NOMO-1 treated with dmso at 0.1 percent for 144 hours (cell line): Measurements from ENCODE around the gene AP5Z1.

Source experiments
- DNase-seq: peaks from one replicate; lab custom pipeline; 2025; ENCODE audit not compliant: unreplicated experiment; lab: John Stamatoyannopoulos, UW

The AP5Z1 gene

DNA sequence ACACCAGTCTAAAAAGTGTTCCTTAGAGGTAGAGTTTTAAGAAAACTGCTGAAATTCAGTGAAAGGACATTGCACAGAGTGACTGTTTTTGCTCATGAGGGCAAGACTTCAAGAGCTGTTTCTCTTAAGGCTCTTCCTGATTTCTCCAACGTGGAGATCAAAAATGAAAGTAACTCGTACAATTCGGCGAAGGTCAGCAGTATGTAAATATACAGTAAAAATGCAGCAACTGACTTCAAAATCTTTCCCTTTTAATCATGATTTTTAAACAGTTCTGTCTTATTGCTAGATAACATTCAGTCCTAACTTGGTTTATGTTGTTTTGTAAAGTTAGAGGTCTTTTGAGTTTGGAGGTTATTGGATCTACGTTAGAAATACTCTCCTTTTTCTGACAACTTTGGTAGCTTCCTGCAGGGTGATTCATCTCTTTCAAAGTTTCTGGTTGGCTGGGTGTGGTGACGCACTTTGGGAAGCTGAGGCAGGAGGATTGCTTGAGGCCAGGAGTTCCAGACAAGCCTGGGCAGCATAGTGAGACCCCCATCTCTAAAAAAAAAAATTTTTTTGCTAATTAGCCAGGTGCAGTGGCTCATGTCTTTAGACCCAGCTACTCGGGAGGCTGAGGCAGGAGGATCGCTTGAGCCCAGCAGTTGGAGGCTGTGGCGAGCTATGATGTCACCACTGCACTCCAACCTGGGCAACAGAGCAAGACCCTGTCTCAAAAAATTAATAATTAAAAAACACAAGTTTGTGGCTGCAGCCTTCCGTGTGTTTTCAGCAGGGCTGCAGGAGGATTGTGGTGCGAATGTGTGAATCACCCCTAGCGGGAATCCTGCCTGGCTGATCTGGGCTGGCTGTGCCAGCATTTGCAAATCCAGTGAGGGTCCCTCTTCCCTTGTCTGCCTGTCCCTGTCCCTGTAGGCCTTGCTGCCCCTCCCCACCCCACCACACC is 29.2 kb upstream of the AP5Z1 start:
- DNase-seq: peak; percentile 36

DNA sequence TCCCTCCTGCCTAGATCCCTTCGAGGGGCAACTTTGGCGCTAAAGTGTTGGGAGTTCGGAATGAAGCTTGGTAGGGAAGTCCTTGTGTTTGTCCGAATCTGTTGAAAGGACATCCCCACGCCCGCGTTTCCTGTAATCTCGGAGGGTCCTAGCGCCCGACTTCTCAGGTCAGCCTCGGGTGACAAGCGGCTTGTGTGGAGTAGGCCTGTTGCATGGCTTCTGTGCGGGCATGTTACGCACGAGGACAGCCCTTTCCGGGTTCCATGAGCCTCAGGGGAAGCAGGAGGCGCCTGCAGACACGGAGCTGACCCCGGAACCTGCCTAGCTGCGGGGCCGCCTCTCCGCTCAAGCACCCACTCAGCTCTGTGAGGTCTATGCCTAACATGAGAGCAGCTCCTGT is 28.4 kb upstream of the AP5Z1 start:
- no peak for DNase-seq

DNA sequence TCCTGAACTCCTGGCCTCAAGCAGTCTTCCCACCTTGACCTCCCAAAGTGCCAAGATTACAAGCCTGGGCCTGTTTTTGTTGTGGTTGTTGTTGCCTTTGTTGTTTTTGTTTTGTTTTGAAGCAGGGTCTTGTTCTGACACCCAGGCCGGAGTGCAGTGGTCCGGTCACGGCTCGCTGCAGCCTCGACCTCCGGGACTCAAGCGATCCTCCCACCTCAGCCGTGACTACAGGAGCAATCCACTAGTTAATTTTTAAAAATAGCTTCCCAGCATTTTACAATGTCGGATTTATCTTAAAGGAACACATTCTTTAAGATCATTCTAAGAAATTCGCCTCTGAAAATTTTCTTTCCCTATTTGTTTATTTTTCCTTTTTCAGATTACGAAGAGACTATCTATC is 27.7 kb upstream of the AP5Z1 start:
- no peak for DNase-seq

DNA sequence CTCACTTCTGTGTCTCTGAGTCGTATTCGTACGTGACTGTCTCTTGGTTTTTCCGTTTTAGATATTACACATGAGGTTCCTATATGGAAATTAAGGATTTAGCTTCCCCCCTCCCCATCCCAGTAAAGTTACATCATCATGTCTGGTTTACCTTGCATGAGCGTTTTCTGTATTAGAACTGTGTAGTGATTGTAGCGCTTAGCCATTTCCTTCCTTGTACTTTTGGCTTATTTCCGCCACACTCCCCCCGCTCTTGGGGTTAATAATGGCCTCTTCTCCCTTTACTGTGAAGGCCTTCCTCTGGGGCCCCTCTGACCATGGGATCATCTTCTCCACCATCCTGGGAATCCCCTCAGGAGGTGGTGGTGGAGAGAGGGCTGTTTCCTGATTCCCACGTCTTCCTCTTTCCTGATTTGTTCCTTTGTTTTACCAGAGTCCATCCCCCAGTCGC is 27.2 kb upstream of the AP5Z1 start:
- no peak for DNase-seq

DNA sequence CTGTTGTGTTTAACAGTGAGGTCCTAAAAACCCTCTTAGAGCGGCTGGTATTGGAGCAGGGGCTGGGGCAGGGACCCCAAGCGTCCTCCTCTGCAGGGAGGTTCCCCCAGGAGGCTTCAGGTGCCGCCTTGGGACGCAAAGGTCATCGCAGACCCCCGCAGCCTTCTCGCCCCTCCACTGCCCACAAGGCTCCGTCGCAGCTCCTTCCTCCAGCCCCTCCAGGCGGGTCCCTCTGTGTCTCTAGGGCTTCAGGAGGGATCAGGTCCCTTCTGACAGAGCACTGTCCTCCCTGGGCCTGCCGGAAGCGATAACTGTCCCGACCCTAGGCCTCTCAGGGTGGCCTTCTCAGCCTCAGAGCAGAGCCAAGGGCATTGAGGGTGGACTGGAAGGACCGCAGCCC is 26.1 kb upstream of the AP5Z1 start:
- DNase-seq: no peak

DNA sequence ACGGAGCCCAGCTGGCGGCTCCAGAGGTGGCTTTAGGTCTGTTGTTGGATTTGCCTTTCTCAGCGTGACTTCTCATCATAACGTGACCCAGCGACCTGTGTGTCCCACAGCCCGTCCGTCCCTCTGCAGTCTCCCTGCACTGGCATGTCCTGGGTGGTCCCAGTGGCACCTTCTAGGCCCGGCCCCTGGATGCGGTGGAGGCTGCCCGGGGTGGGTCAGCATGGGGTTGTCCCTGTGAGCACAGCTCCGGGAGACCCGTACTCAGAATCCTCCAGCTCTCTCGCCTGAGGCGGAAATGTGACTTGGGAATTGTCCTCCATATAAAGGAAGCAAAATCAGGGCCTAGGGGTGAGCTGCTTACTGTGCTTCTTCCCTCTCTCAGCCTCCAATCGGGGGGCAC is 25.6 kb upstream of the AP5Z1 start:
- no peak for DNase-seq

DNA sequence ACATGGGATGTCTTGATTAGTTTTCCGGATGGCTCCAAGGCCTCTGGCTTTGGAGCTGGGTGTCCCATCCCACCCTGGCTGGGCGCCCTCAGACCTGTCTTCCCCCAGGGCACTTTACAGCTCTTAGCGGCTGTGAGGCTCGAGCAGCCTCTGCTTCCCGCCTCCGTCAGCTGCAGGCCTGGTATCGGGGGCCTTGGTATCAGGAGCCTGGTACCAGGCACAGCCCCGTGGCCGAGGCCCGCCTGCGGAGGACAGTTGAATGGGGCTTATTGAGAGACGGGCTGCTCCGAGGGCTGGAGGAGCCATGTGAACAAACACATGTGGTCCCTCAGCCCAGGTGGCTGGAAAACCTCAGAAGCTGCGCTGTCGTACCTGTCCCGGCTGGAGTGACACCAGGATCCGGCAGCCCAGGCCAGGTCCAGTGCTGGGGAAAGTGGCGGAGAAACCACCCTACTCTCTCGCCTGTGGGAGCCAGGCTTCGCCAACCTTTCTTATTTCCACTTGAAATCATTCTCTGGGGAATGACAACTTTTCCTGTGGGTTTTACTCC is 23.9 kb upstream of the AP5Z1 start:
- DNase-seq: no peak

DNA sequence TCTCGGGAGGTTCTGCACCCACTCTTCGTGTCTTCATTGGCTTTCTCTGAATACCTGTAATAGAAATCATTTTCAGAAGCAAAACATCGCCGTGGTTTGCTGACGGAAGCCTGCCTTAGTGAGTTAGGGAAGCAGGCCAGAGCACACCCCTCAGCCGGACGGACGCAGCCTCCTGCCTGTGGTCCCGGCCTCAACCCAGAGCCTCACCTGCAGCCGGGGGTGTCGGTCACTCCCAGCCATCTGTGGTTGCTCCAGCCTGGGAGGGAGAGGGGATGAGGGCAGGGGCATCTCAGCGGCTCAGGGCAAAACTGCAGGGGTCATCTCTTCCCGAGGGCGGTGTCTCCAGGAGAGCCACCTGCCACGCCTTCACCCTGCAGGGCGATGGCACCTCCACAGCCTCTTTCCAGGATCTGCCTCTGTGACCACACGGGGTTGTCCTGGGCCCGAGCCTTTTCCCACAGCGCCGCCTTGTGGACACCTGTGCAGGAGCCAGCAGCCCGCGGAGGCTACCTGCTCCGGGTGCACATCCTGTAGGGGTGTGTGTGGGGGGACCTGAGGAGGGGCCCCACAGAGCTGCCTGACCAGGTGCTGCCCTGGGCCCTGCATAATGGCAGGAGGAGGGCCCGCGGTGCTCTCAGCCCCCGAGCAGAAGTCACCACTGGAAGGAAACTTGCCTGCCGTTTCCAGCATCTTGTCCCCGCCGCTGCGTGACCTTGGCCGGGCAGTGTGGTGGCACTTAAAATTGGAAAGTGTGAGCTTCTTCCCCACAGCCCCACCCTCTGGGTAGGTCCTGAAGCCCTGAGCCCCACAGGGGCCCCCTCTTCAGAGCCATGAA is 21.6 kb upstream of the AP5Z1 start:
- DNase-seq: peak; percentile 4

DNA sequence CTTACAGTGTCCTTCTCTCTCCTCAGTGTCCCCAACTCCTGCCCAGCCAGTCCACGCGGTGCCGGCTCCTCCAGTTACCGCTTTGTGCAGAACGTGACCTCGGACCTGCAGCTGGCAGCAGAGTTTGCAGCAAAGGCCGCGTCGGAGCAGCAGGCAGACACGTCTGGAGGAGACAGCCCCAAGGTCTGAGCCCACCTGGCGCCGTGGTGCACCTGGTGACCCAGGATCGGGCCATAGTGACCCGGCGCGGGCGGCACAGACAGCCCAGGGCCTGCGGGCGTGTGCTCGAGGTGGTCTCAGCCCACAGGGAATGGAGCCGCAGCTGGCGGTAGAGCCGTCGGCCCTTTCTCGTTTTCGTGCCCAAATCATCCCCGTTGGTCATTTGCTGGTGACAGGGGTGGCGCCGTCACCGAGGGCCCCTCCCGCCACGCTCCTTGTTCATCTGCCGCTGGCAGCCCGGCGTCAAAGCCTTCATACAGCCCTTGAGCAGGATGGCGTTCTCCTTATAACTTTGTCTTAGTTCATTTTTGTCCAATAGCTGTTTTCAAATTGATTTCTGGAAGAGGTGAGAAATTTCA is 20.9 kb upstream of the AP5Z1 start:
- no peak for DNase-seq

DNA sequence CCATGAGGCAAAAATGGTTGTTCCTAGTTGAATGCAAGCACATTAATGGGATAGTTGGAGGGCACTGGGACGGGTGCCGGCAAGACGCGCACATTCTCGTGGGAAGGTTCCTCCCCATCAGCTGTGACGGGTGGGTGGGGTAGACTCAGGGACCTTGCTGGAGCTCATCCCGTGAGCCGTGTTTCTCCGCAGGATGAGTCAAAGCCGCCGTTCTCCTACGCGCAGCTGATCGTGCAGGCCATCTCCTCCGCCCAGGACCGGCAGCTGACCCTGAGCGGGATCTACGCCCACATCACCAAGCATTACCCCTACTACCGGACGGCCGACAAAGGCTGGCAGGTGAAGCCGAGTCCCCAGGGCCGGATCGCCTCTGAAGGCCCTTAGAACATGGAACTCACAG is 20.4 kb upstream of the AP5Z1 start:
- no peak for DNase-seq

DNA sequence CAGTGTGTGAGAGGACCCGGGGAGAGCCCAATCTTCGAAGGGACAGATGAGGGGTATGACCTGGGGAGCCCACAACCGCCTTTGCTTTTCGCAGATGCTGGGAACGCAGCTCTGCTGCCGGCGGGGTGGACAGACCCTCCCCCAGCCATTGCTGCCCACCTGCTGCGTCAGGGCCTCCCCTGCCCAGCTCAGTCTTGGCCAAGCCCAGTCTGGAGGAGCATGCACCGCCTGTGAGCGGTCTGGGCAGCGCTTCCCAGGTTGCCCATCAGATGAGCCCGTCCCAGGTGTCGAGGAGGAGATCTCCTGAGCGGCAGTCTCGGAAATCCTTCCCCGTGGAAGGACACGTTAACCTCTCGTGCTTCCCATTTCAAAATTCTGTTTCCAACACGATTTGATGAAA is 17.3 kb upstream of the AP5Z1 start:
- DNase-seq: no peak

DNA sequence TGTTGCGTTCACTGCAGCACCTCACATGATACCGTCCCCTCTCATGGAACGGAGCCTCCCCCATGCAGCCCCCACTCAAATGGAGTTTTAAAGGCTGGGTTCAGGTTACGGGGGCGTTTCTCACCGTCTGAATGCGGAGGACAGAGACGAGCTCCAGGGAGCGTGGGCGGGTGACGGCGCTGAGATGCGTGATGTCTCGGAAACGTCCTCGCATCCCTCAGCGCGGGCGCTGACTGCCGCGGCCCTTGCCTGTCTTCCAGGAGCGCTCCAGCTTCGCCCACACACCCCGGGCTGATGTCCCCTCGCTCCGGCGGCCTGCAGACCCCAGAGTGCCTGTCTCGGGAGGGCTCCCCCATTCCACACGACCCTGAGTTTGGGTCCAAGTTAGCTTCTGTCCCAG is 16.6 kb upstream of the AP5Z1 start:
- no peak for DNase-seq

DNA sequence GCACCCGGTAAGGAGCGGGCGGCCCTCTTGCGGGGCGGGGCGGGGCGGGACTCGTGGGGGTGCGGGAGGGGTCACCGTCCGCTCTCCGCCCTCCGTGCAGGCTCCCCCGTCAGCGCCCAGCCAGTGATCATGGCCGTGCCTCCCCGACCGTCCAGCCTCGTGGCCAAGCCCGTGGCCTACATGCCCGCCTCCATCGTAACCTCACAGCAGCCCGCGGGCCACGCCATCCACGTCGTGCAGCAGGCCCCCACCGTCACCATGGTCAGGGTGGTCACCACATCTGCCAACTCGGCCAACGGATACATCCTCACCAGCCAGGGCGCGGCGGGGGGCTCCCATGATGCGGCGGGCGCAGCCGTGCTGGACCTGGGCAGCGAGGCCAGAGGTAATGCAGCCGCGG is 16.2 kb upstream of the AP5Z1 start:
- no peak for DNase-seq

DNA sequence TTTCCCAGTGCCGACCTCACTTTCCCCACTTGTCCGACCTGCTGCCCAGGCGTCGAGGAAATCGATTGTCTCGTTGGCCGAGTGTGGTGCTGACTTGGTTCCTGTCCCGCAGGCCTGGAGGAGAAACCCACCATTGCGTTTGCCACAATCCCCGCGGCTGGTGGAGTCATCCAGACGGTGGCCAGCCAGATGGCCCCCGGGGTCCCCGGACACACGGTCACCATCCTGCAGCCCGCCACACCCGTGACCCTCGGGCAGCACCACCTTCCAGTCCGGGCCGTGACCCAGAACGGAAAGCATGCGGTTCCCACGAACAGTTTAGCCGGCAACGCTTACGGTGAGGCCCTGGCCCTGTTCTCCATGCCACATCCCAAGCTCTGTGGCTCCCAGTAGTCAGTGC is 14.5 kb upstream of the AP5Z1 start:
- no peak for DNase-seq

DNA sequence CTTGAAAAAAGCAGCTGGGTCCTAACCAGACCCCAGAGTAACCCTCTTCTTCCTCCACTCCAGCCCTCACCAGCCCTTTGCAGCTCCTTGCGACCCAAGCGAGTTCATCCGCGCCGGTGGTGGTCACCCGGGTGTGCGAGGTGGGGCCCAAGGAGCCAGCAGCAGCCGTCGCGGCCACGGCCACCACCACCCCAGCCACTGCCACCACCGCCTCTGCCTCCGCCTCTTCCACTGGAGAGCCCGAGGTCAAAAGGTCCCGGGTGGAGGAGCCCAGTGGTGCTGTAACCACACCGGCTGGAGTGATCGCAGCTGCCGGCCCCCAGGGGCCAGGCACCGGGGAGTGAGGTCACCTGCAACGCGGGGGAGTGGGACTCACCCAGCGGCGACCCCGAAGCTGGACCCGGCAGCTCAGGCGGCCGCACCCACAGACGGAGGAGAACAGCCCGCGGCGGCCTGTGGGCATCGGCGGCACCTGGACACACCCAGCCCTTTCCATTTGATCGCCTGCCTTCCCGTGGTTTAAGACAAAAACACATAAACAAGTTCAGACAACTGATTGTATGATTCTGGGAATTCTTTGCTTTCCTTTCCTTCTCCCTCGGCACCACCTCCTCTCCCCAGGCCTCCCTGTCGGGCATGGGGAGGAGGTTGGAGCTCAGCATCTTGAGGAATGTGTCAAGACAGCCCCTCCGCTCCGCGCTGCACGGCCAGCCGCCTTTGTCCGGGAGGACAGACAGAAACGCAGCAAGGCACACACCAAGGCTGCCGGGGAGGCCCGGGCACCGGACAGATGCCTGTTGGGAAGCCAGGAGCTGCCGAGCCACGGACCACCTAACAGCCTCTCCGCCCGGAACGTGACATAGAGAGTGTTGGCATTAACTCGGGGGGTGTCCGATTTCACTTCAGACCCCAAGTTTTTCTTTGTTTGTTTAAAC is 13.0 kb upstream of the AP5Z1 start:
- no peak for DNase-seq

DNA sequence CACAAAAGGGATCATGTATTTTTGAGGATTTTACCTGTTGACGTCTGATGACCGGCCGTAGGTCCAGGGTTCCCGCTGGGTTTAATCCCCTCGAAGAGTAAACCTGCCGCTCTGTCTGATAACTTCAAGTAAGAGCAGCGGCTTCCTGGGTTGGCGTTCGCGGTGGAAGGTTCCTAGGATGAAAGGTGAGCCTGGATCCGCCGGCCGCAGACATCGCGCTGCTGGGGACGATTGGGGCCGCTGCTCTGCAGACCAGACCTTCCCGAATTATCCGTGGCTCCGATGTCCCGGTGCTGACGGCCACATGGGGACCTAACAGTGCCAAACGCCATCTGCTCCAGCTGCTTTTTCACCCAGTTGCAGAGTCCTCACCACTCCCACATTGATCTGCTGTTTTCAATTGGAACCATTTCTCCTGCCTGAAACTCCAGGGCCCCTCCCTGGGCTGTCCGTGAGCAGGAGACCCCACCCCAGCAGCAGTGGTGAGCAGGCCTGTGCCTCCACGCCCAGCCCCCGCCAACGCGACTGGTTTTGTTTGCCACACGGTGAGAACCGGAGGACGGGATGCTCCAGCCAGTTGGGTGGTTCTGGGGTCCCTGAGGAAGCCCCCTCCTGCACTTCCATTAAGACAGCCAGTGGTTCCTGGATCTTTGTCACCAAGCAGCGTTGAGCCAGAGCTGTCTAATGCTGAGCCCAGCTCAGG is 12.2 kb upstream of the AP5Z1 start:
- no peak for DNase-seq

DNA sequence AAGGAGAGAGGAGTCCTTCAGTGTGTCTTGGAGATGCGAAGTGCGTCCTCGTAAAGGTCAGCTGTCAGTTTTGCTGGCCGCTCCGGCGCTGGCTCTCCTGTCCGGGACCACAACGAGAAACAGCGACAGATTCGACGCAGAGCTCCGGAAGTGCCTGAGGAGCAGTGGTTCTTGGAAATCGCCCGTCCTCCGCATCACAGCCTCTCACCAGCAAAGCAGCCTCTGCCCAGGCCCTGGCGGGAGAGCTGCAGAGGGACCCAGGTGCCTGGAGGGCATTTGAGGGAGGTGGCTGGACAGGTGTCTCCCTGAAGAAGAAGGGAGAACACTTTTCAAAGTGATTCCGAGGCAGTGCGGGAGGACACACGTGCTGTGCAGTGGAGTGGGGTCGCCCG is 11.6 kb upstream of the AP5Z1 start:
- no peak for DNase-seq

DNA sequence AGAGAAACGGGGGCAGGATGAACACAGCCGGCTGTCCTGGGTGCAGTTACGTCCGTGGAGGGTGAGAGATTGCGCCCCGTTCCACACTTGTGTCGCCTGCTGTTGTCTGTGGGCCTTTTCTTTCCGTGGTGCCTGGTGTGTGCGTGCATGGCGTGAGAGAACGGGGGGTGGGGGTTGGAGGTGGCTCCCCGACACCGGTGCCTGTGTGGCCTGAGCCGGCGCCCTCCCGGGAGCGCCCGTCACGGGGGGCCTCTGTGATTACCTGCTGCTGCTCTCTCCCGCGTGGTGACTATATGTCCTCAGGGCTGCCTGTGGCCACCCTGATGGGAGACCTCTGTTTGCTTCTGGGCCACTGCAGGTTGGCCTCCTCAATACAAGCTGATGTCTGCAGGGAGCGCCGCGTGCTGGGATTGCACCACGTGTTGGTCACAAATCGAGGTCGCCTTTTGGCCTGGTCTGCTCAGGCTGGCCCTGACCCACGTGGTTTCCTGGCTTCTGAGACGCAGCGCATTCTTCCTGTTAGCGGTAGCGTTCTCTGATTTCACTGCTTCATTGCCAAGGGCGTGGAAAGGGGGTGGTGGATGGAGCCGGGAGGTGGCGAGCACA is 10.9 kb upstream of the AP5Z1 start:
- DNase-seq: no peak

DNA sequence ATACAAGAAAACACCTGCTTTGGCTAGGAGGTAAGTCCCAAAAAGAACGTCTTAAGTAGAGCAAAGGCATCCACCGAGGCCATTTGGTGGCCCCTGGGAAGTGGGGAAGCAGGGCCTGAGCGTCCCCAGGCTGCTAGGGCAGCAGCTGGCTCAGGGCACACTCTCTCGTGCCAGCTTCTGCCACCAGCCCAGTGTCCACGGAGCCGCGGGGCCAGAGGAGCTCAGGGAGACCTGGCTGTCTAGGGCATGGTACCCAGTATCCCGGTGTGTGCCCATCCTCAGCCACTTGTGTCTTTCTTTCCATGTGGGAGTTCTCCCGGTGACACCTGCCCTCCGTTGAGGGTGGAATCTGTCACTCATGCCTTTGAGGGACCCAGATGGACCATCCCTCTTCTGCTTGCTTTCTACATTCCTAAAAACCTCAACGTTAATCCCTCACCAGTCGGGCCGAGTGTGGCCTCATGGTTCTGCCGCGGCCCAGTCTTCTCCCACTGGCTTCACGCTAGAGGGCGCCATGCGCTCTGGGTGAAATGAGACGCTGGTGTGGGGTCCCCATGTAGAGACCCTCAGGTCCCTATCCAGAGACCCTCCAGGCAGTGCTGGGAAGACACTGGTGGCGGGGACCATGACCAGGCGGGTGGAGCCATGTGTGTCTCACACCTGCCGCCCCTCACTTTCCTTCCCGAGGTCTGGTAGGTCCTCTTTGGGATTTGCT is 9.5 kb upstream of the AP5Z1 start:
- DNase-seq: no peak
